Endodermal cell (in vitro differentiated cells): Measurements from ENCODE around the gene GNB3. TPM values are rescaled to one million over a fixed set of nuclear protein-coding genes. Genes with fewer than 3 reads are reported as not detected.

Experiments used
- DNase-seq: peaks from one replicate; pipeline ENCODE4 v3.0.0-alpha.2; 2017
- H3K27ac ChIP-seq: 2 replicates; pipeline ENCODE4 v1.5.1; 2013; ENCODE audit warnings: mild to moderate bottlenecking, low read depth, low read length, moderate library complexity
- H3K27me3 ChIP-seq: 2 replicates; pipeline ENCODE4 v1.6.1; 2013; ENCODE audit warnings: mild to moderate bottlenecking, low read length, moderate library complexity; ENCODE audit not compliant: insufficient read depth, control insufficient read depth, poor library complexity, severe bottlenecking
- H3K36me3 ChIP-seq: 2 replicates; pipeline ENCODE4 v1.7.0; 2013; ENCODE audit warnings: mild to moderate bottlenecking, low read length, moderate library complexity; ENCODE audit not compliant: control insufficient read depth, insufficient read depth
- H3K4me1 ChIP-seq: one replicate; pipeline ENCODE4 v1.7.0; 2013; ENCODE audit warnings: low read length; ENCODE audit not compliant: control insufficient read depth, insufficient read depth
- H3K4me3 ChIP-seq: 2 replicates; pipeline ENCODE4 v1.5.1; 2013; ENCODE audit warnings: mild to moderate bottlenecking, low read length, moderate library complexity
- H3K9ac ChIP-seq: 2 replicates; pipeline ENCODE4 v1.6.1; 2013; ENCODE audit warnings: mild to moderate bottlenecking, low read length, moderate library complexity; ENCODE audit not compliant: poor library complexity, severe bottlenecking; ENCODE audit errors: extremely low read depth
- H3K9me3 ChIP-seq: 2 replicates; pipeline ENCODE4 v1.6.1; 2013; ENCODE audit warnings: mild to moderate bottlenecking, low read length, moderate library complexity; ENCODE audit not compliant: control insufficient read depth
- H3K27ac Mint-ChIP-seq: 2 replicates; pipeline ENCODE4 v1.8.0; 2020; ENCODE audit warnings: mixed read lengths
- H3K27me3 Mint-ChIP-seq: 2 replicates; pipeline ENCODE4 v1.8.0; 2021; ENCODE audit warnings: mild to moderate bottlenecking, mixed read lengths; ENCODE audit not compliant: insufficient read depth
- H3K36me3 Mint-ChIP-seq: 2 replicates; pipeline ENCODE4 v1.8.0; 2020; ENCODE audit warnings: low read depth, mixed read lengths
- H3K4me1 Mint-ChIP-seq: 2 replicates; pipeline ENCODE4 v1.8.0; 2020; ENCODE audit warnings: mixed read lengths
- H3K4me3 Mint-ChIP-seq: 2 replicates; pipeline ENCODE4 v1.8.0; 2020; ENCODE audit warnings: mild to moderate bottlenecking, moderate library complexity, mixed read lengths
- H3K9me3 Mint-ChIP-seq: 2 replicates; pipeline ENCODE4 v1.8.0; 2020; ENCODE audit warnings: mild to moderate bottlenecking, mixed read lengths
- CTCF ChIP-seq: fragments of 200-600 bp; sonication (generic); conservative IDR thresholded peaks from 2 replicates; pipeline ENCODE4 v1.5.0; 2021; ENCODE audit warnings: antibody characterized with exemption, mild to moderate bottlenecking
- WGBS, 2 experiments: methylation state at CpG; one replicate each; pipeline versions ENCODE4 v1.1.5 to v1.1.7; 2013; ENCODE audit warnings: missing lambda C conversion rate in 2 of 2, mixed read lengths in 1 of 2; ENCODE audit not compliant: insufficient coverage in 1 of 2, insufficient read length in 1 of 2; 5-methylcytosine and 5-hydroxymethylcytosine counted together
- total RNA-seq, 2 donors: library from RNA; stranded (reverse); fragmentation: NEBNext Ultra II Directional in 1 of 2; extraction: Animal tissue kit (Norgen Biotek cat#: 25700) in 1 of 2; gene quantifications; 2 replicates in 1 of 2; 3 replicates in 1 of 2; pipeline ENCODE4 v1.2.1, GENCODE V29; 2021

GNB3 gene
- total RNA-seq, 2 donors from 2014 or later = 10.0 to 17.1 TPM

GRCh38 chr12:6839482-6840201, 1.1 kb upstream of the GNB3 start:
- Histone ChIP-seq H3K4me1 (peaks cover 4% of the 10 kb centered on the region), H3K9ac (no peak overlapping the region), H3K9me3 (no peaks in the 10 kb centered on the region), H3K27me3 (no peaks in the 10 kb centered on the region), H3K36me3 (peaks cover 53% of the 10 kb centered on the region), H3K27ac (peak overlapping the region; percentile 80), H3K4me3 (no peak overlapping the region)
- Mint-ChIP-seq H3K27me3 (peaks cover 13% of the 10 kb centered on the region), H3K4me1 (peaks cover 36% of the 10 kb centered on the region), H3K27ac (peak overlapping the region; percentile 15), H3K36me3 (peaks cover 51% of the 10 kb centered on the region), H3K9me3 (no peaks in the 10 kb centered on the region), H3K4me3 (no peak overlapping the region)
- TF ChIP-seq CTCF = no peak
- DNase-seq = peak; percentile 87
- WGBS, 2 experiments = 79 to 83% methylated on average over 3 to 10 of the region's 10 CpGs

- Histone ChIP-seq H3K9ac (no peak overlapping the region), H3K36me3 (peaks cover 60% of the 10 kb centered on the region), H3K27ac (peak overlapping the region; percentile 80), H3K4me1 (peaks cover 4% of the 10 kb centered on the region), H3K9me3 (no peaks in the 10 kb centered on the region), H3K4me3 (no peak overlapping the region), H3K27me3 (no peaks in the 10 kb centered on the region)
- H3K4me1 Mint-ChIP-seq = peaks cover 36% of the 10 kb centered on the region
- no peaks in the 10 kb centered on the region for H3K9me3 Mint-ChIP-seq
- H3K27me3 Mint-ChIP-seq = peaks cover 13% of the 10 kb centered on the region
- no peak for TF ChIP-seq CTCF
- 93% methylated on average over 1 of the region's 1 CpG; no CpG with 5 or more reads in 1 of the 2 experiments for WGBS, 2 experiments
- H3K27ac Mint-ChIP-seq = peak overlapping the region; percentile 15
- H3K36me3 Mint-ChIP-seq = peaks cover 54% of the 10 kb centered on the region
- no peak overlapping the region for H3K4me3 Mint-ChIP-seq
- no peak for DNase-seq
Observed at GRCh38 chr12:6840330-6840729, 395 bp upstream of the GNB3 start.

- WGBS, 2 experiments = 81 to 85% methylated on average over 4 of the region's 4 CpGs
- H3K36me3 Mint-ChIP-seq = peaks cover 51% of the 10 kb centered on the region
- H3K4me3 ChIP-seq = no peak overlapping the region
- H3K4me3 Mint-ChIP-seq = no peak overlapping the region
- no peak overlapping the region for H3K27ac Mint-ChIP-seq
- peaks cover 4% of the 10 kb centered on the region for H3K4me1 ChIP-seq
- H3K9me3 ChIP-seq = no peaks in the 10 kb centered on the region
- no peak for DNase-seq
- H3K9me3 Mint-ChIP-seq = no peaks in the 10 kb centered on the region
- H3K4me1 Mint-ChIP-seq = peaks cover 34% of the 10 kb centered on the region
- H3K36me3 ChIP-seq = peaks cover 62% of the 10 kb centered on the region
- H3K27me3 ChIP-seq = no peaks in the 10 kb centered on the region
- peaks cover 13% of the 10 kb centered on the region for H3K27me3 Mint-ChIP-seq
- H3K9ac ChIP-seq = no peak overlapping the region
- no peak for TF ChIP-seq CTCF
- no peak overlapping the region for H3K27ac ChIP-seq
Observed at GRCh38 chr12:6842075-6842474, 1.4 kb downstream of the GNB3 start.
